Stimulated activated CD4-positive, alpha-beta T cell treated with anti-CD3 and anti-CD28 coated beads, Interleukin-15, amount 100 ng/mL, for 48 hours (primary cell): ENCODE measurements around the gene LIN28B.

ENCODE experiments used
- DNase-seq, 2 donors: peaks; one replicate each; pipeline ENCODE4 v3.0.0-alpha.2; 2020; ENCODE audit warnings: low read depth in 2 of 2

LIN28B gene

GRCh38 chr6:105109955-105110895 lies 153.3 kb downstream of the LIN28B start:
- DNase-seq: no peak

GRCh38 chr6:105111105-105111504 lies 154.2 kb downstream of the LIN28B start:
- no peak for DNase-seq

GRCh38 chr6:105111871-105112270 lies 155.0 kb downstream of the LIN28B start:
- DNase-seq: no peak

GRCh38 chr6:105112577-105112976 lies 155.7 kb downstream of the LIN28B start:
- no peak for DNase-seq

- DNase-seq: no peak
These were observed 156.5 kb downstream of the LIN28B start for GRCh38 chr6:105113422-105113821.

GRCh38 chr6:105116150-105116549 lies 159.2 kb downstream of the LIN28B start:
- no peak for DNase-seq

- no peak for DNase-seq
These were observed 163.7 kb downstream of the LIN28B start for GRCh38 chr6:105120570-105120969.

GRCh38 chr6:105121981-105122380 lies 165.1 kb downstream of the LIN28B start:
- no peak for DNase-seq

GRCh38 chr6:105122717-105123116 lies 165.8 kb downstream of the LIN28B start:
- DNase-seq: no peak
